WI38 (cell line): ENCODE measurements around the gene SBNO2.
A peak's percentile ranks its signal among the peaks of the same experiment; 100 is the strongest.

ENCODE experiments used
- H3K4me3 ChIP-seq: 2 replicates; pipeline ENCODE4 v1.5.1; 2011; ENCODE audit warnings: low read depth, mild to moderate bottlenecking, control low read depth, low read length
- CTCF ChIP-seq: IDR thresholded peaks from 2 replicates; pipeline ENCODE4 v1.5.1; 2012; ENCODE audit warnings: low read depth, mild to moderate bottlenecking, control low read depth, low read length

The SBNO2 gene

GRCh38 chr19:1181606-1182005, 7.5 kb upstream of the SBNO2 start:
- no peak for TF ChIP-seq CTCF
- H3K4me3 ChIP-seq, result no peak overlapping the region

- 0 out of 2 replicates have a peak, but pooled peaks have one; percentile 12 for TF ChIP-seq CTCF
- peak overlapping the region; percentile 45 for H3K4me3 ChIP-seq
These were observed 3.5 kb upstream of the SBNO2 start for GRCh38 chr19:1177322-1178114.

DNA sequence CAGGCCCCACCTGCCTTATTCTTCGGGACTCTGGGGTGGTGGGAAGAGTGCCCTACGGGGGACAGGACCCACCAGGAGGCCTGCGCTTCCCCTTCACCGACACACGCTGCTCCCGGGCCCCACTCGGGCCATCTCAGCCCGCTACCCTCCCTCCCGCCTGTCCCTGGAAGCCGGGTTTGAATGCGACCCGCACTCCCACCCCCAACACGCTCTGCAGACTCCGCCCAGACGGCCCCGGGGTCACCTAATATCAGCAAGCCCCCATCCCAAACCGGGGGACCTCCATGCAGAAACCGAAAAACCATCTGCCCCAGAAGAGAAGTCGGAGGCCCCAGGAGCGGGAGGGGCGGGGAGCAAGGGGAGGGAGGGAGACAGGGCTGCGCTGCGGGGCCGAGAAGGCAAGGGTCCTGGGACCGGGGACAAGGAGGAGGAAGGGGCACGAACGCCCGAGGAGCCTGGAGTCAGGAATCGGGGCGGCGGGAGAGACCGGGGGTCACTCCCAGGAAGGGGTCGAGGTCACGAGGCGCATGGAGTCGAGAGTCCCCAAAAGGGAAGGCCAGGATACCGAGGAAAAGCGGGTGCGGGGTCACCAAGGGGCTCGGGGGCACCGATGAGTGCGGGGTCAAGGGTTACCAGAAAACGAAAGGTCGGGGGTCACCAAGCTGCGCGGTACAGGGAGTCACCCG, 766 bp downstream of the SBNO2 start:
- TF ChIP-seq CTCF, result no peak
- H3K4me3 ChIP-seq, result peak overlapping the region; percentile 86

DNA sequence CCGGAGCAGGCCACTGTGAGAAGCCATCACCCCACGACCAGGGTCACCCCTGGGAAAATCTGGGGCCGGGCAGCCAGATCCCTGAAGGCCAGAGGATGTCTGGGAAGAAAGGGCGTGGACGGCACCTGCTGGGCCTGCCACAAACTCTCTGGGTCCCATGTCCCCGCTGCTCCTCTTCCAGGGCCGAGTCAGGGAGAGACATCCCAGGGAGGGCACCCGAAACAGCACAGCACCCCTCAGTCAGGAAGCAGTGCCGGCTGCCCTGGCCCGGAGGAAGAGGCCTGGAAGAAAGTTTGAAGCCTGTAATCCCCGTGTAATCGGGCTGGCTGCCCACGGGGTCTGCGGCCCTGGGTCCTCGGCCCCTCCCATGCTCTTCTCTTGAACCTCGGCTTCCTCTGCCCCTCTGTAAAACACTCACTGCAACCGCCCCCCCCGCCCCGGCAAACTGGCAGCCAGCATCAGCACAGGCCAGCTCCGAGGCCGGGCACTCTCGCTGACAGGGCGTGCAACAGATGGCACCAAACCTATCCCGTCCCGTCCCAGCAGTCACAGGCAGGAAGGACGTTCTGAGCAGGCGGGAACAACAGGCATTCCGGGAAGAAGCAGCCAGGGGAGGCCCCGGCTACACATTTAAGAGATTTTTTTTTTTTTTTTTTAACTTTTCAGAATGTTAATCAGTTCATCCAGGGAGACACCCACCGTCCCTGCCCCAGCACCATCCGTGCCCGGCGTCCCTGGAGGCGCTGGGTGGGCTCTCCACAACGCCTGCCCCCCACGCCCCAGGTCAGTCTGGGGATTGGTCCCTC, 1.5 kb downstream of the SBNO2 start:
- TF ChIP-seq CTCF, result no peak
- peak overlapping the region; percentile 86 for H3K4me3 ChIP-seq

- no peak for TF ChIP-seq CTCF
- peak overlapping the region; percentile 86 for H3K4me3 ChIP-seq
These were observed 2.2 kb downstream of the SBNO2 start for GRCh38 chr19:1171755-1172352.

- peak overlapping the region; percentile 86 for H3K4me3 ChIP-seq
- no peak for TF ChIP-seq CTCF
These were observed 2.9 kb downstream of the SBNO2 start for GRCh38 chr19:1170938-1171754.
